Breast epithelium (tissue), 4 donors: Measurements from ENCODE around the gene CDC34. TPM values are rescaled to one million over a fixed set of nuclear protein-coding genes. Genes with fewer than 3 reads are reported as not detected.

Experiments
- DNase-seq, 2 donors: peaks; one replicate each; pipeline ENCODE4 v3.0.0-alpha.2; 2019; ENCODE audit warnings: low spot score in 2 of 2
- H3K27ac ChIP-seq, 2 donors: fragments of 200-600 bp; sonication (generic) in 1 of 2; one replicate each; pipeline ENCODE4 v1.5.1; 2016 to 2019; ENCODE audit warnings: mild to moderate bottlenecking in 1 of 2
- H3K27me3 ChIP-seq, 2 donors: fragments of 200-600 bp; sonication (generic) in 1 of 2; one replicate each; pipeline versions ENCODE4 v1.5.1 to v1.6.0; 2017 to 2019; ENCODE audit warnings: control low read depth in 1 of 2, mild to moderate bottlenecking in 1 of 2
- H3K36me3 ChIP-seq: fragments of 200-600 bp; one replicate; pipeline ENCODE4 v1.5.1; 2019
- H3K4me1 ChIP-seq, 2 donors: fragments of 200-600 bp; sonication (generic); one replicate each; pipeline ENCODE4 v1.5.1; 2016 to 2019; ENCODE audit warnings: control low read depth in 1 of 2
- H3K4me3 ChIP-seq, 3 donors: fragments of 200-600 bp; sonication (generic); 1 replicate in 2 of 3; 2 replicates in 1 of 3; pipeline ENCODE4 v1.5.1; 2016 to 2019; ENCODE audit warnings: mild to moderate bottlenecking in 3 of 3, moderate library complexity in 2 of 3
- H3K9me3 ChIP-seq, 2 donors: fragments of 200-600 bp; sonication (generic) in 1 of 2; one replicate each; pipeline ENCODE4 v1.5.1; 2016 to 2019; ENCODE audit warnings: control low read depth in 1 of 2
- CTCF ChIP-seq, 3 donors: fragments of 450-650 bp; IDR thresholded peaks; one replicate each; pipeline ENCODE4 v1.5.1; 2016 to 2017; ENCODE audit warnings: antibody characterized with exemption in 3 of 3, mild to moderate bottlenecking in 3 of 3, moderate library complexity in 3 of 3
- POLR2A ChIP-seq: fragments of 450-650 bp; IDR thresholded peaks from one replicate; pipeline ENCODE4 v1.6.1; 2016; ENCODE audit warnings: antibody characterized with exemption, mild to moderate bottlenecking, moderate library complexity
- POLR2AphosphoS5 ChIP-seq, 3 donors: sonication (generic); formaldehyde crosslinking; IDR thresholded peaks; one replicate each; pipeline ENCODE4 v1.6.1; 2017; ENCODE audit warnings: antibody characterized with exemption in 3 of 3
- intact Hi-C: fragments of 100-400 bp; cut with DNase I; formaldehyde crosslinking; loops from one replicate; pipeline ENCODE4 v1.15.1; 2023; ENCODE audit warnings: low total_unique reads
- total RNA-seq, 3 donors: library from RNA; depleted of rRNA; stranded (reverse); fragments of >200 nt; gene quantifications; one replicate each; pipeline ENCODE4 v1.1.0, GENCODE V29; 2016

CDC34 gene
- total RNA-seq, 3 donors from 2014 or later, result 44.6 to 69.5 (median 49.3) TPM

DNA sequence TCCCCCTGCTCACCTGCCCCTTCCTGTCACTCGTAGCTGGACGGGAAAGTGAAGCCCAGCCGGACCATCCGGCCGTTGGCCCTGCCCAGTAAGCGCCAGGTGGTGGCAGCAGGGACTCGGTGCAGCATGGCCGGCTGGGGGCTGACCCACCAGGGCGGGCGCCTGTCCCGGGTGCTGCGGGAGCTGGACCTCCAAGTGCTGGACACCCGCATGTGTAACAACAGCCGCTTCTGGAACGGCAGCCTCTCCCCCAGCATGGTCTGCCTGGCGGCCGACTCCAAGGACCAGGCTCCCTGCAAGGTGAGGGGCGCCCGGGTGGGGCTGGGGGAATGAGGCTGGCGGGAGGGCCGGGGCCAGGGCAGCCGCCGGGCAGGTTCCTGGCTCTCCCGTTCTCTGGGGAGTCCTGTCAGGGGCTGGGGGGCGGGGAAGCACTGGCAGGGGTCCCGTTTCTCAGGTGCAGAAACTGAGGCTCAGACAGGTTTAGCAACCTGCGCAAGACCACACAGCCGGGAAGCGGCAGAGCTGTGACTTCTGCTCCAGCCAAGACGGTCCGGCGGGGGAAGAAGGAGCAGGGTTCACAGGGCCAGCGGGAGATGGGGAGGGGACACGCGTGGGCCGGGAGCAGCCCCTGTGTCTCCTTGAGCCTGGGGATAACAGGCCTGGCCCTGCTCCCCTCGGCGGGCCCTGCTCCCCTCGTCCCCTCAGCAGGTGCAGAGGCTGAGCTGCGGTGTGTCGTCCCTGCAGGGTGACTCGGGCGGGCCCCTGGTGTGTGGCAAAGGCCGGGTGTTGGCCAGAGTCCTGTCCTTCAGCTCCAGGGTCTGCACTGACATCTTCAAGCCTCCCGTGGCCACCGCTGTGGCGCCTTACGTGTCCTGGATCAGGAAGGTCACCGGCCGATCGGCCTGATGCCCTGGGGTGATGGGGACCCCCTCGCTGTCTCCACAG, 17.6 kb downstream of the CDC34 start:
- intact Hi-C loops, result no loop called here
- no peak overlapping the region for H3K4me3 ChIP-seq
- no peaks in the 10 kb centered on the region for H3K9me3 ChIP-seq
- no peak overlapping the region for H3K27ac ChIP-seq
- H3K36me3 ChIP-seq, result no peaks in the 10 kb centered on the region
- peaks cover 3 to 4% of the 10 kb centered on the region in 2 donors for H3K27me3 ChIP-seq
- TF ChIP-seq POLR2A (no peak), CTCF (IDR thresholded peaks at IDR 0.05) (no peak), POLR2AphosphoS5 (IDR thresholded peaks at IDR 0.05) (no peak)
- no peaks in the 10 kb centered on the region for H3K4me1 ChIP-seq
- DNase-seq, result no peak

GRCh38 chr19:554817-555216, 23.3 kb downstream of the CDC34 start:
- no peak overlapping the region for H3K4me3 ChIP-seq
- DNase-seq, result no peak
- peaks cover 0 to 7% of the 10 kb centered on the region in 2 donors for H3K4me1 ChIP-seq
- no peaks in the 10 kb centered on the region for H3K36me3 ChIP-seq
- no peaks in the 10 kb centered on the region for H3K27me3 ChIP-seq
- intact Hi-C loops, result no loop called here
- H3K27ac ChIP-seq, result no peak overlapping the region
- TF ChIP-seq CTCF (IDR thresholded peaks at IDR 0.05) (no peak), POLR2AphosphoS5 (IDR thresholded peaks at IDR 0.05) (no peak), POLR2A (no peak)
- H3K9me3 ChIP-seq, result no peaks in the 10 kb centered on the region

DNA sequence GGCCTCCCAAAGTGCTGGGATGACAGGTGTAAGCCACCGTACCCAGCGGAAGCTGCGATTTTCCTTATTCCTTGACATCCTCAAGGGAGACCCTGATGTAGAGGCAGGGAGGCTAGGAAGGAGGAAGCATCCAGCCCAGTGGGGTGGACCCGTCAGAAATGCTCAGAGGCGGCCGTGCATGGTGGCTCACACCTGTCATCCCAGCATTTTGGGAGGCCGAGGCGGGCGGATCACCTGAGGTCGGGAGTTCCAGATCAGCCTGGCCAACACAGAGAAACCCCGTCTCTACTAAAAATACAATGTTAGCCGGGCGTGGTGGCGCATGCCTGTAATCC, 23.9 kb downstream of the CDC34 start:
- Histone ChIP-seq H3K4me1 (peaks cover 0 to 7% of the 10 kb centered on the region in 2 donors), H3K27ac (no peak overlapping the region), H3K9me3 (no peaks in the 10 kb centered on the region), H3K4me3 (no peak overlapping the region), H3K36me3 (no peaks in the 10 kb centered on the region), H3K27me3 (no peaks in the 10 kb centered on the region)
- intact Hi-C loops, result no loop called here
- TF ChIP-seq POLR2AphosphoS5 (IDR thresholded peaks at IDR 0.05) (no peak), CTCF (IDR thresholded peaks at IDR 0.05) (no peak), POLR2A (no peak)
- no peak for DNase-seq

- DNase-seq, result no peak
- TF ChIP-seq POLR2AphosphoS5 (IDR thresholded peaks at IDR 0.05) (no peak), CTCF (IDR thresholded peaks at IDR 0.05) (no peak), POLR2A (no peak)
- H3K27ac ChIP-seq, result no peak overlapping the region
Measured at GRCh38 chr19:556611-557382, 25.2 kb downstream of the CDC34 start.

More at GRCh38 chr19:556611-557382, 25.2 kb downstream of the CDC34 start:
- Histone ChIP-seq H3K36me3 (no peaks in the 10 kb centered on the region), H3K9me3 (no peaks in the 10 kb centered on the region), H3K27me3 (no peaks in the 10 kb centered on the region), H3K4me1 (peaks cover 0 to 7% of the 10 kb centered on the region in 2 donors), H3K4me3 (no peak overlapping the region)
- intact Hi-C loops, result no loop called here
